Measurements from ENCODE around the gene STRADB.
"Not testable (repeated sequence)": the region's sequence is repeated elsewhere in the genome, so short reads cannot be mapped to it uniquely, and the experiment has no call there.

STRADB gene

DNA sequence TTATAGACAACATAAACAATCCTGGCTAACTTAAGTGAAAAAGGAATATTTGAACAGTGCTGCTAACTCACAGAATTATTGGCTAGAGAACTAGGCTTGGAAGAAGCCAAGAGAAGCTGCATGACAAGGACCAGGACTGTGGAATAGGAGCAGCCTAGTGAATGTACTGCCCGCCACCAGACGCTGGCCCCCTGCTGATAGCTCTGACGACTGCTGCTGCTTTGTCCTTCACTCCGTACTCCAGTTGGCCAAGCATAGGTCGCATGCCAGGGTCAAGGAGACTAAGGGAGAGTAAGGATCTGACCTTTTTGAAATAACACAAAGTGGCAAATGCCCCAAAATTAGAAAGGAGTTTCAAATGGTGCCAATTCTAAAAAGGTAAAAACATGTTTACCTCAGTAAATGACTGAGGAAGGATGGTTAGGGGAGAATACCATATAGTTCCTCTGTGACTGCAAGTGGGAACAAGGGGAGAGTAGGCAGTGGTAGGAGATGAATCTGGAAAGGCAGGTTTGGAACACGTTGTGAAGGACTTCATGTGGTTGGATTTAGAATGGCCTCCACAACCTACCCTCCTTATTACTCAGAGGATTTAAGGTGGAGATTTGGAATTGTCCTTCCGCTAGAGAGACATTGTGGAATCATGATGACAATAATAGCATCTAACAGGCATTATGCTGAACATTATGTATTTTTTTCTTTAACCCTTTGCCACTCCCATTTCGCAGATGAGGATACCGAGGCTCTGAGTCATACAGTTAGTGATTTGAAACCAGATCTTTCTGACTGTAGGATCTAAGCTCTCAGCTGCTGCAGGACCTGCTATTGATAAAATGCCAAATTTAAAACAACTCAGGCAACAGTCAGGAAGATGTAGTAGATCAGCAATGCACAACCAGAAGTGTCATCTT lies 19.5 kb downstream of the STRADB start:
- no peak for DNase-seq

DNA sequence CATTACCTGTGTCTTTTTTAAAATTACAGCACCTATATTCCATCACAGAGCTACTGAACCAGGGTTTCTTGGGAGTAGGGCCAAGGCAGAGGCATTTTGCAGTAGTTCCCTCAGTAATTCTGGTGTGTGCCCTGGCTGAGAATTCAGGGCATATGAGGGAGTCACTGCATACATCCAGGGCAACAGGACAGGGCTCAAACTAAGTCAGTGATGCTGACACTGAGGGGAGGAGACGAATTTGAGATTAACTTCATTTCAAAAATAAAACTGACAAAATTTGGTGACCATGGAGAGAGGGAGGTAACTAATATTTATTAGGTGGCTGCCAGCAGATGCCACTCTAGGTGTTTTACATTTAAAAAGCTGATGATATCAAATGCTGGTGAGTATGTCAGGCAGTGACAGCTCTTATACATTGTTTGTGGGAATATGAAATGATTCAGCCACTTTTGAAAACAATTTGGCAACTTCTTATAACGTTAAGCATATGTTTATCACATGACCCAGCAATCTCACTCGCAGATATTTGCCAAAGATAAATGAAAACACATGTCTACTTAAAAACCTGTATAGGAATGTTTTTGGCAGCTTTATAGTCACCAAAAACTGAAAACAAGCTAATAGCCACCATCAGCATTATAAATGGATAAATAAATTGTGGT lies 20.3 kb downstream of the STRADB start:
- DNase-seq: no peak

DNA sequence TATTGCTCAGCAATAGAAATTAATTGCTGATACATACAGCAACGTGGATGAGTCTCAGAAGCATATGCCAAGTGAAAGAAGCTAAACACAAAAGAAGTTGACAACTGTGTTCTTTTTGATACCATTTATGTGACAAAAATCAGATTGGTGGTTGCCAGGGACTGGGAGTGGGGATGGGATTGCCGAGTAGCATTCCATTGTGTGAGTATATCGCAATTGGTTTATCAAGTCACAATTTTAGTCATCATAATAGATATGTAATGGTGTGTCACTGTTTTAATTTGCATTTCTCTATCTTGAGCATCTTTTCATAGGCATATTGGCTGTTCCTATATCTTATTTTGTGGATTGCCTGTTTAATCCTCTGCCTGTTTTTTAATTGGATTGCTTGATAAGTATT lies 20.9 kb downstream of the STRADB start:
- no peak for DNase-seq

DNA sequence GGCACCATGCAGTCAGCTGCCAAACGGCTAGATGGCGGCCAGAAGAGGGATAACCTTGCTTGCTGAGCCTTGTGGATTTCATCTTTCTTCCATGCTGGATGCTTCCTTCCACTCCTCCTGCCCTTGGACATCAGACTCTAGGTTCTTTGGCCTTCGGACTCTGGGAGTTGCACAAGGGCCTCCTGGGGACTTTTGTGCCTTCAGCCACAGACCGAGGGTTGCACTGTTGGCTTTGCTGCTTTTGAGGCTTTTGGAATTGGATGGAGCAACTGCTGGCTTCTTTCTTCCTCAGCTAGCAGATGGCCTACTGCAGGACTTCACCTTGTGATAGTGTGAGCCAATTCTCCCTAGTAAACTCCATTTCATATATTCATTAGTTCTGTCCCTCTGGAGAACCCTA lies 31.0 kb downstream of the STRADB start:
- no peak for DNase-seq

DNA sequence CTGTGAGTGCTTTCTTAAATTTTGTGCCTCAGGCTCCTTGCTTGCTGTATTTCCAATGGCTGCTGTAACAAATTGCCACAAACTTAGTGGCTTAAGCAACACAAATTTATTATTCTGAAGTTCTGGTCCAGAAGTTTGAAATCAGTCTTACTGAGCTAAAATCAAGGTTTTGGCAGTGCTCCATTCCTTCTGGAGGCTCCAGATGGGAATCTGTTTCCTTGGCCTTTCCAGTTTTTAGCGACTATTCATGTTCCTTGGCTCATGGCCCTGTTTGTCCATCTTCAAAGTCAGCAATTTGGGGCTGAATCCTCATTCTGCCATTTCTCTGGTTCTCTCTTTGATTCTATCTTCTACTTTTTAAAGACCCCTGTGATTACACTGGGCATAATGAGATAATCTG lies 31.8 kb downstream of the STRADB start:
- DNase-seq: no peak

DNA sequence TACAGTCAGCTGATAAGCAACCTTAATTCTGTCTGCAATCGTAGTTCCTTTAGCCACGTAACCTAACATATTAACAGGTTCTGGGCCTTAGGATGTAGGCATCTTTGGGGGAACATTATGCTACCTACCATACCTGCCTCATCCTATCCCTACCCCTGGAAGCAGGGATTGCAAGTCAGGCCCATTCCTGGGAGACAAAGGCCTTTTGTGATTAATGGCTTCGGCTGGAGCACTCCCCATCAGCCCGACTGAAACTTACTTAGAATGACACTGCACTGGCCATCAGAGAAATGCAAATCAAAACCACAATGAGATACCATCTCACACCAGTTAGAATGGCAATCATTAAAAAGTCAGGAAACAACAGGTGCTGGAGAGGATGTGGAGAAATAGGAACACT lies 32.2 kb downstream of the STRADB start:
- DNase-seq: not testable (repeated sequence)

DNA sequence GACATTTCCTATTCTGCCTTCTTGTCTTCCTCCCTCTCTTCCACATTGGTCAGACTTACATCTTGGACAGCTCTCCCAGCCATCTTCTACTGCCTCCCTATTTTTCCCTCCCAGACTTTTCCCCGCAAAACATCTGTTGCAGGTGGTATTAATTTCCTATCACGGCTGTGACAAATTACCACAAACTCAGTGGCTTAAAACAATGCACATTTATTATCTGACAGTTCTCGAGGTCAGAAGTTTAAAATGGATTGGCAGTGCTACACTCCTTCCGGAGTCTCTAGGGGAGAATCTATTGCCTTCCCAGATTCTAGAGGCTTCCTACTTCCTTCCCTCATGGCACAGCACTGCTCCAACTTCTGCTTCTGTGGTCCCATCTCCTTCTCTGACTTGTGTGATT lies 33.3 kb downstream of the STRADB start:
- no peak for DNase-seq

DNA sequence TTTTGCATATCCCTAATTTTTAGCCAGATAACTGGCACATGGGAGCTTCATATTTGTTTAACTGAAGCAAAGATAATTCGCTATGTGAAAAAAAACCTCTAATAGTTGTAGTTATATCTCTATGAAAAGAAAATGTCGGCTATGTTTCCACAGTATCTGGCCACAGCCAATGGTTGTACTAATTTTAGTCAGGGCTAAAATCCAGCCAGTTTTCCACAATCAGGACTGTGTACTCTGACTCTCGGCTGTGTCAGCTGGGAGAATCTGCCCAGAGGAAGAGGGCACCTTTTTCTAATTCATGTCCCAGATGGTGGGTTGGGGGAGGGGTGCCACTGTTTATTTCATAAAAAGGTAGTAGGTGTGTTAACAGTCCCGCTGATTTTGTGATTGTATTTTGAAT lies 38.8 kb downstream of the STRADB start:
- DNase-seq: no peak

DNA sequence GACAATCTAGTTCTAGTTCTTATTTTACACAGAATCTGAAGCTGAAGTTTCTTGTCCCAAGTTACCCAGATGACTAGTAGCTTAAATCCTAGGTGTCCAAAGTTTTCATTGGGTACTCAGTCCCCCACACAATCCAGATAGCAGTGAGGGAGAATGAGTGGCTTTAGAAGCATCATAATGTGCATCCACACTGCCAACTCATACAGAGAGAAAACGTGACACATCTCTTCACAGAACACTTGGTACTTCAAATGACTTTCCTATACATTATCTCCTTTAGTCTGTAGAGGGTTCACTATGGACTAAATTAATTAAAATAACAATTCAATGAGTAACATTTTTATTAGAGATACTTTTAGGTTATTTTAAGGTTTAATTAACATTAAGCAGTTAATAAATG lies 45.2 kb downstream of the STRADB start:
- DNase-seq: no peak

DNA sequence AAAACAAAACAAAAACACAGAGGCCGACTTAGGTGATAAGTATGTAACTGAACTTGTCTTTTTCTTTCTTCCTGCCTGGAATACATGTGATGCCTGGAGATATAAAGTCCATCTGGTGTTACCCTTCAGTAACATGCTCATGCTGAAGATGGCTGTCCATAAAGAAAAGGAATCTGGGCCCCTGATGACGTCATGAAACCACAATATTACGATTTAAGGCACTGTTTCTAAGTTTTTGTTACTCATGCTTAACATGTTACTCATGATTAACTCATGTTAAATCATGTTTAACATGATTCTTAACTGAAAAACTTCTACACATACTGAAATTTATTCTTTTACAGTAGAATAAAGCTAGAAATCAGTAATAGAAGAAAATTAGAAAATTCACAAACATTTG lies 49.0 kb downstream of the STRADB start:
- DNase-seq: no peak

DNA sequence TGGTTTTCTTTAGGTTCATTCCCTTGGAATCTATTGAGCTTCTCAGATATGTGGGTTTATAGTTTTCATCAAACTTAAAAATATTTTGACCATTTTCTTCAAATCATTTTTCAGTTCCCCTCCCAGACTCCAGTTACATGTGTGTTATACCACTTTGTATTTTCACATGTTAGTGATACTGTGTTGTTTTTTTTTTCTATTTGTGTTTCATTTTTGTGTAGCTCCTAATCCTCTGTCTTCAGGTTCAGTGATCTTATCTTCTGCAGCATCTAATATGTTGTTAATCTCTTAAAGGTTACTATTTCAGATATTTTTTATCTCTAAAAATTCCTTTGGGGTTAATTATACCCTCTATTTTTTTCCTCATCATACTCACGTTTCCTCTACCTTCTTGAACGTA lies 51.2 kb downstream of the STRADB start:
- no peak for DNase-seq

DNA sequence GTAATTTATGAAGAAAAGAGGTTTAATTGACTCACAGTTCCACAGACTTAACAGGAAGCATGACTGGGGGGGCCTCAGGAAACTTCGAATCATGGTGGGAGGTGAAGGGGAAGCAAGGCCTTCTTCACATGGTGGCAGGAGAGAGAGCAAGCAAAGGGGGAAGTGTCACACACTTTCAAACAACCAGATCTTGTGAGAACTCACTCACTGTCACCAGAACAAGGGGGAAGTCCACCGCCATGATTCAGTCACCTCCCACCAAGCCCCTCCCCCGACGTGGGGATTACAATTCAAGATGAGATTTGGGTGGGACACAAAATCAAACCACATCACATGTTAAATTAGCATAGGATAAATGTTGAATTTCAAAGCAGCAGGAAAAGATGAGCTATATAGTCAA lies 56.2 kb downstream of the STRADB start:
- DNase-seq: no peak

DNA sequence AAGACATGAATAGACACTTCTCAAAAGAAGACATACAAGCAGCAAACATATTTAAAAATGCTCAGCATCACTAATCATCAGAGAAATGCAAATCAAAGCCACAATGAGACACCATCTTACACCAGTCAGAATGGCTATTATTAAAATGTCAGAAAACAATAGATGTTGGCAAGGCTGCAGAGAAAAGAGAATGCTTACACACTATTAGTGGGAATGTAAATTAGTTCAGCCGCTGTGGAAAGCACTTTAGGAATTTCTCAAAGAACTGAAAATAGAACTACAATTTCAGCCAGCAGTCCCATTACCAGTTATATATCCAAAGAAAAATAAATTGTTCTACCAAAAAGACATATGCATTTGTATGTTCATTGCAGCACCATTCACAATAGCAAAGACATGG lies 61.7 kb downstream of the STRADB start:
- no peak for DNase-seq

DNA sequence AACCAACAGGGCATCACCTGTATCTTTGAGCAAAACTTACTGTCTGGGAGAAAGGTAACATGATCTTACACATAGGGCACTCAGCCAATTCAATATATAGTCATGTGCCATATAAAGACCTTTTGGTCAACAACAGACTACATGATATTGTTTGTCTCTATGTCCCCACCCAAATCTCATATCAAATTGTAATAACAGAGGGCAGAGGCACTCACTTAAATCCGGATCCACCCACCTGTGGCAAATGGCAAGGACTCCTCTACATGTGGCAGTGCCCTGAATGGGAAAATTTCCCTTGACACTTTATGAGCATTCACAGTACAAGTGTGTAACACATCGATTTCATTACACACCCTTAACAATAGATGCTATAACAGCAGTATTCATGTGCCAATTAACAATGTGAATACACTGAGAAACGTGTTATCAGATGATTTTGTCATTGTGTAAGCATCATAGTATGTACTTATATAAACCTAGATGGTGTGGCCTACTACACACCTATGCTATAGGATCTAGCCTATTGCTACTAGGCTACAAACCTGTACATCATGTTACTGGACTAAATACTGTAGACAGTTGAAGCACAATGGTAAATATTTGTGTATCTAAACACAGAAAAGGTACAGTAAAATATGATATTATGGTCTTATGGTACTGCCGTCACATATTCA lies 64.2 kb downstream of the STRADB start:
- DNase-seq: no peak

DNA sequence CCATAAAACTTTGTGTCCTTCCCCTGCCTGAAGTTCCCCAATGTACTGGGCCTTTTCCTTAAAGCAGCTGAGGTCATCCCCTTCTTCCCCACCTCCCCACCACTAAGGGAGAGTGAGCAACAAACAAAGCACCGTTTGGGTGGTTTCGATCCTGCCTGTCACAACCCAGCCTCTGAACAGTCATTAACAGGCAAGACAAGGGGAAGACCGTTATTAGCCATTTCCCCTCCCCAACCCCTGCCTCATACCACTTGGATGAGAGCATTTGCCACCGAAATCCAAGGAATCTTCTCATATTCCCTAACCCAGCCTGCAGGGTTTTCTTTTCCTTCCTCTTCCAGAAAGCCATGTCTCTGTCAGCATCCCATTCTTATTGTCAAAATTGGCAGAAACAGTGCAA lies 65.6 kb downstream of the STRADB start:
- no peak for DNase-seq

DNA sequence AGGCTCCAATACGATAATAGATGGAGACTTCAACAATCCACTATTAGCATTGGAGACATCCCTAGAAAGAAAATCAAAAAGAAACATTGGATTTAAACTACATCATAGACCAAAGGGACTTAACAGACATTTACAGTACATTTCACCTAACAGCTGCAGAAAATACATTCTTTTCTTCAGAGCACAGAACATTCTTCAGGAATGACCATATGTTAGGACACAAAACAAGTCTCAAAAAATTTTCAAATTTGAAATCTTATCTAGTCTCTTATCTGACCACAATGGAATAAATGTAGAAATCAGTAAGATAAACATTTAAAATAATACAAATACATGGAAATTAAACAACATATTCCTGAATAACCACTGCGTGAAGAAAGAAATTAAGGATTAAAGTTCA lies 68.7 kb downstream of the STRADB start:
- DNase-seq: no peak

DNA sequence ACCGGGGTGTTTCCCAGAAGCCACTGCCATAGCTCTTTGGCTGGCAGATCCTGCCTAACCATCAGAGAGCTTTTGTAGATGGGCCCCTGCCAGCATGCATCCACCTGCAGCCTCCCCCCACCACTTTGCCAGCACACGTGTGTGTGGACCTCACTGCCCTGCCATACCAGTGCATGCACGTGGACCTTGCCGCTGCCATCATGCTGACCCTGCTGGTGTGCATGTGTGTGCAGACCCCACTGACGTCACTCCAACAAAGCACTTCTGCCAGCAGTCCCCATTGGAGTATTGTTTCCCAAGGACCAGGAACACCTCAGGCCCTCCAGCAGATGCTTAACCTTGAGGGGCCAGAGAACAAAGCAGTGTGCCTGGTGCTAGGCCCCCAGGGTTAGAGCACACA lies 71.4 kb downstream of the STRADB start:
- DNase-seq: no peak

DNA sequence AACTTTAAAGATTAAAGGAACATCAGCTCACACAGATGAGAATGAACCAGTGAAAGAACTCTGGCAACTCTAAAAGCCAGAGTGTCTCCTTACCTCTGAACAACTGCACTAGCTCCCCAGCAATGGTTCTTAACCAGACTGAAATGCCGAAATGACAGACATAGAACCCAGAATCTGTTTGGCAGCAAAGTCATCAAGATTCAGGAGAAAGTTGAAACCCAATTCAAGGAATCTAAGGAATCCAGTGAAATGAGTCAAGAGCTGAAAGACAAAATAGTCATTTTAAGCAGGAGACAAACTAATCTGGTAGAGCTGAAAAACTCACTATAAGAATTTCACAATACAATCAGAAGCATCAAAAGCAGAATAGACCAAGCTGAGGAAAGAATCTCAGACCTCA lies 72.0 kb downstream of the STRADB start:
- DNase-seq: no peak
